Stomach (tissue), 4 donors: ENCODE results near the gene SAMD15.

Experiments
- POLR2A ChIP-seq, 4 donors: fragments of 450-650 bp; IDR thresholded peaks; one replicate each; pipeline ENCODE4 v1.6.1; 2016; ENCODE audit warnings: antibody characterized with exemption in 4 of 4, control low read depth in 2 of 4, mild to moderate bottlenecking in 1 of 4, moderate library complexity in 1 of 4
- TF ChIP-seq, protein P1 (sequence below), 7 experiments: fragments of 450-650 bp in 4 of 7; fragments of 200-600 bp in 3 of 7; sonication (generic) in 3 of 7; IDR thresholded peaks; one replicate each; pipeline ENCODE4 v1.5.1; 2016 to 2019; ENCODE audit warnings: antibody characterized with exemption in 7 of 7, control low read depth in 2 of 7, mild to moderate bottlenecking in 1 of 7

DNA sequence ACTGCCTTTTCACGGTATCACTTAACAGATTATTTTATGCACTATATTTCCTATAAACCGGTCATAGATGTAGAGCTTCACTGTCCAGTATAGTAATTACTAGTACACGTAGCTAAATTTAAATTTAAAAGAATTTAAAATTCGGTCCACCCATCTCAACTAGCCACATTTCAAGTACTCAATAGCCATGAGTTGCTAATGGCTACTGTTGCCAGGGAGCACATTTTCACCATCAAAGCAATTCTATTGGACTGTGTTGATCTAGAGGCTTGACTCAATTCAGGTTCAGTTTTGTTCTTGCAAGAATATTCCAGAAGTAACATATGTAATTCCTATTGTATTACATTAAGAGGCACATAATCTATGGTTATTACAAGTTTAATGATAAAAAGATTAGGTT, 20.3 kb upstream of the SAMD15 start:
- no peak for TF ChIP-seq POLR2A (IDR thresholded peaks at IDR 0.05)
- TF ChIP-seq, protein P1, sequence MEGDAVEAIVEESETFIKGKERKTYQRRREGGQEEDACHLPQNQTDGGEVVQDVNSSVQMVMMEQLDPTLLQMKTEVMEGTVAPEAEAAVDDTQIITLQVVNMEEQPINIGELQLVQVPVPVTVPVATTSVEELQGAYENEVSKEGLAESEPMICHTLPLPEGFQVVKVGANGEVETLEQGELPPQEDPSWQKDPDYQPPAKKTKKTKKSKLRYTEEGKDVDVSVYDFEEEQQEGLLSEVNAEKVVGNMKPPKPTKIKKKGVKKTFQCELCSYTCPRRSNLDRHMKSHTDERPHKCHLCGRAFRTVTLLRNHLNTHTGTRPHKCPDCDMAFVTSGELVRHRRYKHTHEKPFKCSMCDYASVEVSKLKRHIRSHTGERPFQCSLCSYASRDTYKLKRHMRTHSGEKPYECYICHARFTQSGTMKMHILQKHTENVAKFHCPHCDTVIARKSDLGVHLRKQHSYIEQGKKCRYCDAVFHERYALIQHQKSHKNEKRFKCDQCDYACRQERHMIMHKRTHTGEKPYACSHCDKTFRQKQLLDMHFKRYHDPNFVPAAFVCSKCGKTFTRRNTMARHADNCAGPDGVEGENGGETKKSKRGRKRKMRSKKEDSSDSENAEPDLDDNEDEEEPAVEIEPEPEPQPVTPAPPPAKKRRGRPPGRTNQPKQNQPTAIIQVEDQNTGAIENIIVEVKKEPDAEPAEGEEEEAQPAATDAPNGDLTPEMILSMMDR (IDR thresholded peaks at IDR 0.05), result no peak
